ENCODE results near the gene AP1G2. TPM values are rescaled to one million over a fixed set of nuclear protein-coding genes. Genes with fewer than 3 reads are reported as not detected.
"Not testable (repeated sequence)": the region's sequence is repeated elsewhere in the genome, so short reads cannot be mapped to it uniquely, and the experiment has no call there.

Gene AP1G2
- polyA plus RNA-seq, 2 donors, result 81.5 to 171 TPM

DNA sequence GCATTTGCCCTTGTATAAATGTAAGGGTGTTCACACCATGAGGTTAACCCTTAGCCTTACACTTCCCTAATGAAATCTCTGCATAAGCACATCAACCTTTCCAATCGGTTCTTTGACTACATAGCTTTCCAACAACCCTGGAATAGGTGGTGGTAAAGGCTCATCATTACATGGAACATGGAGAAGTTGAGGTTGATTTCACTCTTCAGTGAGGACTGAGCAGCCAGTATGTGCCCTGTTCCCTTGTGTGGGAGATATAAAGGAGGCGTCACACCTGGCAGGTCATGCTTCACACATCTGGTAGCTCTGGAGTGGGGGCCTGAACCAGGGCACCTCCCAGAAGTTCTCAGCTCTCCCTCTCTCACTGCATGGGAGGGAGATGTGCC, 32.7 kb upstream of the AP1G2 start:
- H3K36me3 ChIP-seq (ENCODE audit: control insufficient read depth in 2 of 2, insufficient read depth in 2 of 2, low read length in 1 of 2), result no peaks in the 10 kb centered on the region
- no peaks in the 10 kb centered on the region for H3K27me3 ChIP-seq (ENCODE audit: control insufficient read depth in 1 of 2, insufficient read depth in 2 of 2, low read length in 2 of 2)
- WGBS, 2 donors, result 36 to 90% methylated on average over 2 of the region's 2 CpGs
- H3K27ac ChIP-seq (ENCODE audit: low read depth in 2 of 2, low read length in 1 of 2), result no peak overlapping the region
- no peak overlapping the region for H3K4me3 ChIP-seq (ENCODE audit: low read depth in 1 of 2, low read length in 2 of 2)
- no peaks in the 10 kb centered on the region for H3K4me1 ChIP-seq (ENCODE audit: control insufficient read depth in 2 of 2, insufficient read depth in 2 of 2, low read length in 1 of 2)
- no peaks in the 10 kb centered on the region for H3K9me3 ChIP-seq (ENCODE audit: control insufficient read depth in 2 of 2, insufficient read depth in 1 of 2, low read depth in 1 of 2, low read length in 1 of 2)

DNA sequence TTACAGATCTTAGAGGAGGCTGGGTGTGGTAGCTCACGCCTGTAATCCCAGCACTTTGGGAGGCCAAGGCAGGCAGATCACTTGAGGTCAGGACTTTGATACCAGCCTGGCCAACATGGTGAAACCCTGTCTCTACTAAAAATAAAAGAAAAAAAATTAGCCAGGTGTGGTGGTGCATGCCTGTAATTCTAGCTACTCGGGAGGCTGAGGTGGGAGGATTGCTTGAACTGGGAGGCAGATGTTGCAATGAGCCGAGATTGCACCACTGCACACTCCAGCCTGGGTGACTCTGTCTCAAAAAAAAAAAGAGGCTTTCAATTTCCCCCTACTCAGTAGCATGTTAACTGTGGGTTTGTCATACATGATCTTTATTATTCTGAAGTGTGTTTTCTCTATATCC, 26.6 kb upstream of the AP1G2 start:
- not testable (repeated sequence) for H3K9me3 ChIP-seq (ENCODE audit: control insufficient read depth in 2 of 2, insufficient read depth in 1 of 2, low read depth in 1 of 2, low read length in 1 of 2); H3K4me1 ChIP-seq (ENCODE audit: control insufficient read depth in 2 of 2, insufficient read depth in 2 of 2, low read length in 1 of 2); H3K36me3 ChIP-seq (ENCODE audit: control insufficient read depth in 2 of 2, insufficient read depth in 2 of 2, low read length in 1 of 2); H3K27ac ChIP-seq (ENCODE audit: low read depth in 2 of 2, low read length in 1 of 2); H3K4me3 ChIP-seq (ENCODE audit: low read depth in 1 of 2, low read length in 2 of 2); H3K27me3 ChIP-seq (ENCODE audit: control insufficient read depth in 1 of 2, insufficient read depth in 2 of 2, low read length in 2 of 2)
- WGBS, 2 donors, result 85 to 90% methylated on average over 3 of the region's 3 CpGs

GRCh38 chr14:23590198-23590597, 22.6 kb upstream of the AP1G2 start:
- H3K4me1 ChIP-seq (ENCODE audit: control insufficient read depth in 2 of 2, insufficient read depth in 2 of 2, low read length in 1 of 2), result no peaks in the 10 kb centered on the region
- H3K9me3 ChIP-seq (ENCODE audit: control insufficient read depth in 2 of 2, insufficient read depth in 1 of 2, low read depth in 1 of 2, low read length in 1 of 2), result no peaks in the 10 kb centered on the region
- H3K36me3 ChIP-seq (ENCODE audit: control insufficient read depth in 2 of 2, insufficient read depth in 2 of 2, low read length in 1 of 2), result no peaks in the 10 kb centered on the region
- no peak overlapping the region for H3K4me3 ChIP-seq (ENCODE audit: low read depth in 1 of 2, low read length in 2 of 2)
- no peak overlapping the region for H3K27ac ChIP-seq (ENCODE audit: low read depth in 2 of 2, low read length in 1 of 2)
- WGBS, 2 donors, result 93 to 94% methylated on average over 4 of the region's 4 CpGs
- no peaks in the 10 kb centered on the region for H3K27me3 ChIP-seq (ENCODE audit: control insufficient read depth in 1 of 2, insufficient read depth in 2 of 2, low read length in 2 of 2)

DNA sequence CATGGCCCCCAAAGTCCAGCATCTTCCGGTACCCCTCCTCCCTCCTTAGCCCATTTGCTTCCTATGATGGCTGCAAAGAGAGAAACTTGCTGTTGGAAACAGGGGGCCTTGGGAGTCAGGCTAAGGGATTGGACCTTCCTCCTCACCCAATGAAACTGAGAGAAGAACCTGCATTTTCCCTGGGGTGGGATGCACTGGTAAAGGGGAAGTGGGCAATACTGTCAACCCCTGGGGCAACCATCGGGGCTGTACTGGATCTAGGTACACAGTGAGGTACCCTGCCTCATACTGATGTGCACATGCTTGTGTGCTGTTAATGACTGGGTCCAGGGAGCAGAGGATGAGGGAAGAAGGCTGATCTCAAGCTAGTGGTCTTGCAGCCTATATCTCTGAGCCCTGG, 22.0 kb upstream of the AP1G2 start:
- H3K27ac ChIP-seq (ENCODE audit: low read depth in 2 of 2, low read length in 1 of 2), result no peak overlapping the region
- 83 to 88% methylated on average over 2 of the region's 2 CpGs for WGBS, 2 donors
- no peaks in the 10 kb centered on the region for H3K27me3 ChIP-seq (ENCODE audit: control insufficient read depth in 1 of 2, insufficient read depth in 2 of 2, low read length in 2 of 2)
- H3K4me3 ChIP-seq (ENCODE audit: low read depth in 1 of 2, low read length in 2 of 2), result no peak overlapping the region
- no peaks in the 10 kb centered on the region for H3K36me3 ChIP-seq (ENCODE audit: control insufficient read depth in 2 of 2, insufficient read depth in 2 of 2, low read length in 1 of 2)
- H3K4me1 ChIP-seq (ENCODE audit: control insufficient read depth in 2 of 2, insufficient read depth in 2 of 2, low read length in 1 of 2), result no peaks in the 10 kb centered on the region
- no peaks in the 10 kb centered on the region for H3K9me3 ChIP-seq (ENCODE audit: control insufficient read depth in 2 of 2, insufficient read depth in 1 of 2, low read depth in 1 of 2, low read length in 1 of 2)

DNA sequence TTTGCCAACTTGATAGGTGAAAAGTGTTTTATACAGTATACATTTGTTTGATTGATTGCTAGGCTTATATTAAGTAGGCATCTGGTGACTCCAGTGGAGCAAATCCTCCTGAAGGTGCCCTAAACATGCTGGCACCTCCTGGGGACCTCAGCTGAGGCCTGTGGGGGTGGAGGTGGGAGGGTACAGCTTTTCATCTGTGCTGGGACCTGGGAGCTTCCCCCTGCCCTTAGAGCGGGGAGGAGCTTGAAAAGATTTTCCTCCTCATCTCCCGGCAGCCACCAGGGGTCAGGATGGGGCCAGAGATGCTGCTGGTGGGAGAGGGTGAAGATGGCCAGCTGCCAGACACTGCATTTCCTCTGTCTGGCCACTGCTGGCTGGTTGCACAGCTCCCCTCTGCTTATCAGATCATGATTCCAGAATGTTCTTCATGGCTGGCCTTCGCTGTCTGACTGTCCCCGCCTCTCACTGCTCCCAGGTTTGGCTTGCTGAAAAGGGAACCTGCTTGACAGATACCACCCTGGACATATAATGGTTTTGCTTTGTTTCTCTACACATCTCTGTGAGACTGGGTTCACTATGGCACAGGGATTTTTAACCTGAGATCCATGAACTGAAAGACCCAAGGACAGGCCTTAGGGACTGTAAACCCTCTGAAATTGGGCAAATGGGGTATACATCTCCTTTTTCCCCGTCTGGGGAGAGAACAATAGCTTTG, 21.4 kb upstream of the AP1G2 start:
- no peaks in the 10 kb centered on the region for H3K9me3 ChIP-seq (ENCODE audit: control insufficient read depth in 2 of 2, insufficient read depth in 1 of 2, low read depth in 1 of 2, low read length in 1 of 2)
- H3K27ac ChIP-seq (ENCODE audit: low read depth in 2 of 2, low read length in 1 of 2), result no peak overlapping the region
- no peaks in the 10 kb centered on the region for H3K4me1 ChIP-seq (ENCODE audit: control insufficient read depth in 2 of 2, insufficient read depth in 2 of 2, low read length in 1 of 2)
- no peak overlapping the region for H3K4me3 ChIP-seq (ENCODE audit: low read depth in 1 of 2, low read length in 2 of 2)
- WGBS, 2 donors, result 27 to 30% methylated on average over 5 of the region's 5 CpGs
- no peaks in the 10 kb centered on the region for H3K27me3 ChIP-seq (ENCODE audit: control insufficient read depth in 1 of 2, insufficient read depth in 2 of 2, low read length in 2 of 2)
- H3K36me3 ChIP-seq (ENCODE audit: control insufficient read depth in 2 of 2, insufficient read depth in 2 of 2, low read length in 1 of 2), result no peaks in the 10 kb centered on the region

DNA sequence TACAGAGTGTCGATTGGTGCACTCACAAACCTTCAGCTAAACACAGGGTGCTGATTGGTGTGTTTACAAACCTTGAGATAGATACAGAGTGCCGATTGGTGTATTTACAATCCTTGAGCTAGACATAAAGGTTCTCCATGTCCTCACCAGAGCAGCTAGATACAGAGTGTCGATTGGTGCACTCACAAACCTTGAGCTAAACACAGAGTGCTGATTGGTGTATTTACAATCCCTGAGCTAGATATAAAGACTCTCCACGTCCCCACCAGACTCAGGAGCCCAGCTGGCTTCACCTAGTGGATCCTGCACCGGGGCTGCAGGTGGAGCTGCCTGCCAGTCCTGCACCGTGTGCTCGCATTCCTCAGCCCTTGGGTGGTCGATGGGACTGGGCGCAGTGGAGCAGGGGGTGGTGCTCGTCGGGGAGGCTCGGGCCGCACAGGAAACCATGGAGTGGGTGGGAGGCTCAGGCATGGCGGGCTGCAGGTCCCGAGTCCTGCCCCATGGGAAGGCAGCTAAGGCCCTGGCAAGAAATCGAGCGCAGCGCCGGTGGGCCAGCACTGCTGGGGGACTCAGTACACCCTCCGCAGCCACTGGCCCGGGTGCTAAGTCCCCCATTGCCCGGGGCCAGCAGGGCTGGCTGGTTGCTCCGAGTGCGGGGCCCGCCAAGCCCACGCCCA, 17.1 kb upstream of the AP1G2 start:
- not testable (repeated sequence) for H3K27me3 ChIP-seq (ENCODE audit: control insufficient read depth in 1 of 2, insufficient read depth in 2 of 2, low read length in 2 of 2); H3K9me3 ChIP-seq (ENCODE audit: control insufficient read depth in 2 of 2, insufficient read depth in 1 of 2, low read depth in 1 of 2, low read length in 1 of 2); H3K4me3 ChIP-seq (ENCODE audit: low read depth in 1 of 2, low read length in 2 of 2); H3K27ac ChIP-seq (ENCODE audit: low read depth in 2 of 2, low read length in 1 of 2); H3K4me1 ChIP-seq (ENCODE audit: control insufficient read depth in 2 of 2, insufficient read depth in 2 of 2, low read length in 1 of 2); H3K36me3 ChIP-seq (ENCODE audit: control insufficient read depth in 2 of 2, insufficient read depth in 2 of 2, low read length in 1 of 2)
- WGBS, 2 donors, result 89 to 92% methylated on average over 19 to 25 of the region's 26 CpGs

GRCh38 chr14:23583761-23584526, 16.4 kb upstream of the AP1G2 start:
- WGBS, 2 donors, result 85 to 86% methylated on average over 24 to 25 of the region's 25 CpGs
- H3K27me3 ChIP-seq (ENCODE audit: control insufficient read depth in 1 of 2, insufficient read depth in 2 of 2, low read length in 2 of 2); H3K4me1 ChIP-seq (ENCODE audit: control insufficient read depth in 2 of 2, insufficient read depth in 2 of 2, low read length in 1 of 2); H3K27ac ChIP-seq (ENCODE audit: low read depth in 2 of 2, low read length in 1 of 2); H3K4me3 ChIP-seq (ENCODE audit: low read depth in 1 of 2, low read length in 2 of 2); H3K36me3 ChIP-seq (ENCODE audit: control insufficient read depth in 2 of 2, insufficient read depth in 2 of 2, low read length in 1 of 2); H3K9me3 ChIP-seq (ENCODE audit: control insufficient read depth in 2 of 2, insufficient read depth in 1 of 2, low read depth in 1 of 2, low read length in 1 of 2): not testable (repeated sequence)

- WGBS, 2 donors, result 82 to 83% methylated on average over 3 of the region's 3 CpGs
- Histone ChIP-seq H3K4me3 (ENCODE audit: low read depth in 1 of 2, low read length in 2 of 2) (no peak overlapping the region), H3K9me3 (ENCODE audit: control insufficient read depth in 2 of 2, insufficient read depth in 1 of 2, low read depth in 1 of 2, low read length in 1 of 2) (no peaks in the 10 kb centered on the region), H3K36me3 (ENCODE audit: control insufficient read depth in 2 of 2, insufficient read depth in 2 of 2, low read length in 1 of 2) (no peaks in the 10 kb centered on the region), H3K4me1 (ENCODE audit: control insufficient read depth in 2 of 2, insufficient read depth in 2 of 2, low read length in 1 of 2) (no peaks in the 10 kb centered on the region), H3K27me3 (ENCODE audit: control insufficient read depth in 1 of 2, insufficient read depth in 2 of 2, low read length in 2 of 2) (peaks cover 0 to 4% of the 10 kb centered on the region in 2 donors), H3K27ac (ENCODE audit: low read depth in 2 of 2, low read length in 1 of 2) (no peak overlapping the region)
These were observed 15.5 kb upstream of the AP1G2 start for GRCh38 chr14:23582906-23583760.

DNA sequence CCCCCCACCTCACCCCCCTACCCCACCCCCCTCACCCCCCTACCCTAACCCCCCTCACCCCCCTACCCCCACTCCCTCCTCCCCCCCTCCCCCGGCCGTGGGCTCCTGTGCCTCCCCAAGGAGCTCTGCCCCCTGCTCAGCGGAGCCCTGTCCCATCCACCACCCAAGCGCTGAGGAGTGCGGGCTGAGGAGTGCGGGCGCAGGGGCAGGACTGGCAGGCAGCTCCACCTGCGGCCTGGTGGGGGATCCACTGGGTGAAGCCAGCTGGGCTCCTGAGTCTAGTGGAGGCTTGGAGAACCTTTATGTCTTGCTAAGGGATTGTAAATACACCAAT, 13.3 kb upstream of the AP1G2 start:
- Histone ChIP-seq H3K27ac (ENCODE audit: low read depth in 2 of 2, low read length in 1 of 2) (no peak overlapping the region), H3K36me3 (ENCODE audit: control insufficient read depth in 2 of 2, insufficient read depth in 2 of 2, low read length in 1 of 2) (no peaks in the 10 kb centered on the region), H3K27me3 (ENCODE audit: control insufficient read depth in 1 of 2, insufficient read depth in 2 of 2, low read length in 2 of 2) (peaks cover 0 to 22% of the 10 kb centered on the region in 2 donors), H3K4me1 (ENCODE audit: control insufficient read depth in 2 of 2, insufficient read depth in 2 of 2, low read length in 1 of 2) (peaks cover 2 to 11% of the 10 kb centered on the region in 2 donors), H3K4me3 (ENCODE audit: low read depth in 1 of 2, low read length in 2 of 2) (no peak overlapping the region), H3K9me3 (ENCODE audit: control insufficient read depth in 2 of 2, insufficient read depth in 1 of 2, low read depth in 1 of 2, low read length in 1 of 2) (no peaks in the 10 kb centered on the region)
- WGBS, 2 donors, result 87 to 94% methylated on average over 5 to 7 of the region's 8 CpGs

All from esophagus (tissue), 2 donors.